ENCODE measurements around the gene OTUD7B.

DNA sequence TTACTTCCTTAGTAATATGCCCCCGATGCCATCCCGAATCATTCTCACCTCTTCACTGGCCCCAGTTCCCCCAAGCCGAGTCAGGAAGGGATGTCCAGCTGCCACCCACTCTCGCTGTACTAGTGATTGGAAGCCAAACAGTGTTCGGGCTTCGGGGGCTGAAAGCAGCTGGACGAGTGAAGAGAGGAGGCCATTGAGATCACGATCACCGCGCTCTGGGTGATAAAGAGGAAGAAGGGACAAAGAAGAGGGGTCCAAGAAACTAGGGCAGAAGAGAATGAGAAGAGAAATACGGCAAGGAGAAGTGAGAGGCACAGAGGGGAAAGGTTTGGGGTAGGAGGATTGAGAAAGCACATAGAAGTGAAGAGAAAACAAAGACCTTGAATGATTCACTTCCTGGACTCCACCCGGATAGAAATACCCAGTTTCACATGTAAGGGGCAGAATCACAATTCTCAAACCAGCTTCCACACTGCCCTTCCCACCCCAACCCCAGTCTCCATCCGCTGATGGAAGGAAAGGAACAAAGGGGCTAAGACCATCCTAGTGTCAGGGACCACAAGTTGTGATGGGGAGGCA lies 79.2 kb downstream of the OTUD7B start:
- TF ChIP-seq, protein P1, sequence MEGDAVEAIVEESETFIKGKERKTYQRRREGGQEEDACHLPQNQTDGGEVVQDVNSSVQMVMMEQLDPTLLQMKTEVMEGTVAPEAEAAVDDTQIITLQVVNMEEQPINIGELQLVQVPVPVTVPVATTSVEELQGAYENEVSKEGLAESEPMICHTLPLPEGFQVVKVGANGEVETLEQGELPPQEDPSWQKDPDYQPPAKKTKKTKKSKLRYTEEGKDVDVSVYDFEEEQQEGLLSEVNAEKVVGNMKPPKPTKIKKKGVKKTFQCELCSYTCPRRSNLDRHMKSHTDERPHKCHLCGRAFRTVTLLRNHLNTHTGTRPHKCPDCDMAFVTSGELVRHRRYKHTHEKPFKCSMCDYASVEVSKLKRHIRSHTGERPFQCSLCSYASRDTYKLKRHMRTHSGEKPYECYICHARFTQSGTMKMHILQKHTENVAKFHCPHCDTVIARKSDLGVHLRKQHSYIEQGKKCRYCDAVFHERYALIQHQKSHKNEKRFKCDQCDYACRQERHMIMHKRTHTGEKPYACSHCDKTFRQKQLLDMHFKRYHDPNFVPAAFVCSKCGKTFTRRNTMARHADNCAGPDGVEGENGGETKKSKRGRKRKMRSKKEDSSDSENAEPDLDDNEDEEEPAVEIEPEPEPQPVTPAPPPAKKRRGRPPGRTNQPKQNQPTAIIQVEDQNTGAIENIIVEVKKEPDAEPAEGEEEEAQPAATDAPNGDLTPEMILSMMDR (IDR thresholded peaks at IDR 0.05 in 2 of 3, conservative IDR thresholded peaks at IDR 0.05 in 1 of 3; ENCODE audit: control insufficient read depth in 2 of 3, extremely low read depth in 1 of 3, insufficient read depth in 1 of 3, low read depth in 3 of 3, low read length in 3 of 3), result no peak
- TF ChIP-seq, protein P2, sequence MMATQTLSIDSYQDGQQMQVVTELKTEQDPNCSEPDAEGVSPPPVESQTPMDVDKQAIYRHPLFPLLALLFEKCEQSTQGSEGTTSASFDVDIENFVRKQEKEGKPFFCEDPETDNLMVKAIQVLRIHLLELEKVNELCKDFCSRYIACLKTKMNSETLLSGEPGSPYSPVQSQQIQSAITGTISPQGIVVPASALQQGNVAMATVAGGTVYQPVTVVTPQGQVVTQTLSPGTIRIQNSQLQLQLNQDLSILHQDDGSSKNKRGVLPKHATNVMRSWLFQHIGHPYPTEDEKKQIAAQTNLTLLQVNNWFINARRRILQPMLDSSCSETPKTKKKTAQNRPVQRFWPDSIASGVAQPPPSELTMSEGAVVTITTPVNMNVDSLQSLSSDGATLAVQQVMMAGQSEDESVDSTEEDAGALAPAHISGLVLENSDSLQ (IDR thresholded peaks at IDR 0.05), result no peak
- TF ChIP-seq EZH2 (IDR thresholded peaks at IDR 0.05; ENCODE audit: borderline replicate concordance, control insufficient read depth, low read depth, low read length), result no peak
- no peak for TF ChIP-seq POLR2A (IDR thresholded peaks at IDR 0.05; ENCODE audit: low read depth, low read length)
